ENCODE measurements around the gene NMRK2.

GRCh38 chr19:3984584-3984907, 51.7 kb downstream of the NMRK2 start:
- TF ChIP-seq, protein P1, sequence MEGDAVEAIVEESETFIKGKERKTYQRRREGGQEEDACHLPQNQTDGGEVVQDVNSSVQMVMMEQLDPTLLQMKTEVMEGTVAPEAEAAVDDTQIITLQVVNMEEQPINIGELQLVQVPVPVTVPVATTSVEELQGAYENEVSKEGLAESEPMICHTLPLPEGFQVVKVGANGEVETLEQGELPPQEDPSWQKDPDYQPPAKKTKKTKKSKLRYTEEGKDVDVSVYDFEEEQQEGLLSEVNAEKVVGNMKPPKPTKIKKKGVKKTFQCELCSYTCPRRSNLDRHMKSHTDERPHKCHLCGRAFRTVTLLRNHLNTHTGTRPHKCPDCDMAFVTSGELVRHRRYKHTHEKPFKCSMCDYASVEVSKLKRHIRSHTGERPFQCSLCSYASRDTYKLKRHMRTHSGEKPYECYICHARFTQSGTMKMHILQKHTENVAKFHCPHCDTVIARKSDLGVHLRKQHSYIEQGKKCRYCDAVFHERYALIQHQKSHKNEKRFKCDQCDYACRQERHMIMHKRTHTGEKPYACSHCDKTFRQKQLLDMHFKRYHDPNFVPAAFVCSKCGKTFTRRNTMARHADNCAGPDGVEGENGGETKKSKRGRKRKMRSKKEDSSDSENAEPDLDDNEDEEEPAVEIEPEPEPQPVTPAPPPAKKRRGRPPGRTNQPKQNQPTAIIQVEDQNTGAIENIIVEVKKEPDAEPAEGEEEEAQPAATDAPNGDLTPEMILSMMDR (conservative IDR thresholded peaks at IDR 0.05; ENCODE audit: low read depth, low read length): no peak
- no peak for TF ChIP-seq EZH2 (IDR thresholded peaks at IDR 0.05; ENCODE audit: borderline replicate concordance, low read depth, low read length, poor library complexity, severe bottlenecking)

Measured in A673 (cell line).